Fibroblast of villous mesenchyme (primary cell): Measurements from ENCODE around the gene TRAPPC2L. TPM values are rescaled to one million over a fixed set of nuclear protein-coding genes. Genes with fewer than 3 reads are reported as not detected.

Experiments used
- DNase-seq: peaks from one replicate; pipeline ENCODE4 v3.0.0-alpha.2; 2010; ENCODE audit warnings: low read depth
- H3K4me3 ChIP-seq: 2 replicates; pipeline ENCODE4 v1.5.1; 2011; ENCODE audit warnings: low read depth, mild to moderate bottlenecking, low read length
- CTCF ChIP-seq: IDR thresholded peaks from 2 replicates; pipeline ENCODE4 v1.5.1; 2012; ENCODE audit warnings: low read depth, mild to moderate bottlenecking, low read length; ENCODE audit not compliant: insufficient read depth
- total RNA-seq: library from RNA; depleted of rRNA; stranded (reverse); fragments of >200 nt; gene quantifications from 2 replicates; pipeline ENCODE4 v1.2.3, GENCODE V29; 2012

The TRAPPC2L gene
- total RNA-seq, 1 donor: 34.5 TPM

- no peak for TF ChIP-seq CTCF
- H3K4me3 ChIP-seq: no peak overlapping the region
- no peak for DNase-seq
Observed at GRCh38 chr16:88904676-88905365, 47.9 kb downstream of the TRAPPC2L start.

DNA sequence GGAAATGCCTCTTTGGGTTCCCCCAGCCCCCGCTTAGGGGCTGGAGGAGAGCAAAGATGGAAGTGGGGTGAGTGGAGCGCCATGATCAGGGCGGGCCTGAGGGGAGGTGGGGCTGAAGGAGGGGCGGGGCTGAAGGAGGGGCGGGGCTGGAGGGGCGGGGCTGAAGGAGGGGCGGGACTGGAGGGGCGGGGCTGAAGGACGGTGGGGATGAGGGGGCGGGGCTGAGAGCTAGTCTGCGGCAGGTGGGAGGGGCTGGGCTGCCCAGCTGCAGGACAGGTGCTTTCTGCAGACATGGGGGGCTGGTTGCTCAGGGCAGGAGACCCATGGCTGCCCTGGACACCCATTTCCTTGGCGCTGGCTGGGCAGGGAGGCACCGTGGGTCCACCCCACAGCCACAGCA, 48.6 kb downstream of the TRAPPC2L start:
- TF ChIP-seq CTCF: no peak
- no peak for DNase-seq
- H3K4me3 ChIP-seq: no peak overlapping the region

DNA sequence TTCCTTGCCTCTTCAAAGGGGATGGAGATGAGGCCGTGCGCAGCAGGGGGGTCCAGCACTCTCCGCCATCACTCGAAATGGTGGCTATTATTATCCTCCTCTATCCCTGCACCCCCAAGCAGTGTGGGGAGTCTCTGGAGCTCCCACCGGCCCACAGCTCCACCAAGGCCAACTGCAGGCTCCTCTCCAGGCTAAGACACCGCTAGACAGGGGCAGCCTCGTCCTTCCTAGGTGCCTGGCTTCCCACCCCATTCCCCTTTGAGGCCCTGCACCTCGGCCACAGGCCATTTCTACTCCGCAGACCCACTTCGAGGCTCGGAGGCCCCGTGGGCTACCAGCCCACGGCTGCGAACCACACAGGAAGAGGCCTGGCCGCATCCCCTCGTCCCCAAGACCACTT, 49.1 kb downstream of the TRAPPC2L start:
- no peak for TF ChIP-seq CTCF
- no peak for DNase-seq
- H3K4me3 ChIP-seq: no peak overlapping the region

DNA sequence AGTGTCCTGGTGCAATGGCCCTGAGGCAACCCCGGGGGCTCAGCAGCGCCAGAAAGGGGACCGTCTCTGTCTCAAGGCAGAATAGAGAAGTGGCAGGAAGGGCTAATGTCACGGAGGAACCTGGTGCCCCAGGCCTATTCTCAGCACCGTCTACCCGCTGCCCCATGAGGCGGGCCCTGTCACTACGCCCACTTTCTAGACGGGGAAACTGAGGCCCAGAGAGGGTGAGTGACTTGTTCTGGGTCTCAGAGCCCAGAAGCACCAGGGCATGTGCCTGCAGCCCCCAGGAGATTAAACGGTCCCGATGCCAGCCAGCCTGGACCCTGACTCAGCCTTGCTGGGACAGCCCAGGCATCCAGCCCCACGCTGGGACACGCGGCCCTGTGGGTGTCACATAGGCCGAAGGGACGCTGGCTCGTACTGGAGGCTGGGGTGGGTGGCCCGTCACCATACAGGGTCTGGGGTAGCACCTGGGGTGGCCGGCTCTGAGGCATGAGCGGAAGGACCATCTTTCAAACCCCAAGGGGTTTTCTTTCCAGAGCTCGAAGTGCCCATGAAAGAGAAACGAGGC, 49.7 kb downstream of the TRAPPC2L start:
- DNase-seq: no peak
- TF ChIP-seq CTCF: no peak
- no peak overlapping the region for H3K4me3 ChIP-seq

GRCh38 chr16:88907768-88908167, 50.8 kb downstream of the TRAPPC2L start:
- no peak for DNase-seq
- no peak for TF ChIP-seq CTCF
- H3K4me3 ChIP-seq: no peak overlapping the region

- TF ChIP-seq CTCF: no peak
- DNase-seq: no peak
- no peak overlapping the region for H3K4me3 ChIP-seq
Observed at GRCh38 chr16:88908307-88908706, 51.4 kb downstream of the TRAPPC2L start.
